Keratinocyte (primary cell): ENCODE data around the gene CYSTM1. TPM values are rescaled to one million over a fixed set of nuclear protein-coding genes. Genes with fewer than 3 reads are reported as not detected.

Experiments used
- DNase-seq: peaks from one replicate; pipeline ENCODE4 v3.0.0-alpha.2; 2011; ENCODE audit warnings: low read depth, missing footprints, low spot score
- FAIRE-seq: peaks from 2 replicates; lab custom pipeline; 2011; peaks lifted over from hg19 to GRCh38; lab: Jason Lieb, UNC
- H2AFZ ChIP-seq: 2 replicates; pipeline ENCODE4 v1.6.0; 2012; ENCODE audit warnings: low read length, control low read depth, inconsistent platforms; ENCODE audit not compliant: control insufficient read depth
- H3K27ac ChIP-seq: 2 replicates; pipeline ENCODE4 v1.5.1; 2011; ENCODE audit warnings: low read length; ENCODE audit not compliant: control insufficient read depth, insufficient read depth
- H3K27me3 ChIP-seq: 3 replicates; pipeline ENCODE4 v1.6.0; 2011; ENCODE audit warnings: low read length; ENCODE audit not compliant: control insufficient read depth, insufficient read depth; ENCODE audit errors: extremely low read depth
- H3K36me3 ChIP-seq, 2 experiments: 2 replicates in 1 of 2; 3 replicates in 1 of 2; pipeline ENCODE4 v1.5.1; 2011; ENCODE audit warnings: low read length in 2 of 2, mild to moderate bottlenecking in 1 of 2; ENCODE audit not compliant: control insufficient read depth in 2 of 2, insufficient read depth in 2 of 2; ENCODE audit errors: extremely low read depth in 1 of 2
- H3K4me1 ChIP-seq: 3 replicates; pipeline ENCODE4 v1.5.1; 2011; ENCODE audit warnings: low read length; ENCODE audit not compliant: control insufficient read depth, insufficient read depth; ENCODE audit errors: extremely low read depth
- H3K4me2 ChIP-seq: 3 replicates; pipeline ENCODE4 v1.6.0; 2011; ENCODE audit warnings: low read depth, low read length; ENCODE audit not compliant: control insufficient read depth, insufficient read depth; ENCODE audit errors: extremely low read depth
- H3K4me3 ChIP-seq, 3 experiments: fragments of 200-600 bp in 1 of 3; sonication (generic) in 1 of 3; 2 replicates in 2 of 3; 3 replicates in 1 of 3; pipeline ENCODE4 v1.5.1; 2011 to 2016; ENCODE audit warnings: low read length in 3 of 3, mild to moderate bottlenecking in 3 of 3, control low read depth in 2 of 3, inconsistent platforms in 1 of 3, low read depth in 1 of 3, mixed read lengths in 1 of 3, mixed run types in 1 of 3, moderate library complexity in 1 of 3; ENCODE audit not compliant: control insufficient read depth in 2 of 3, insufficient read depth in 2 of 3; ENCODE audit errors: extremely low read depth in 1 of 3
- H3K79me2 ChIP-seq: 2 replicates; pipeline ENCODE4 v1.6.0; 2012; ENCODE audit warnings: low read length; ENCODE audit not compliant: control insufficient read depth, insufficient read depth
- H3K9ac ChIP-seq: 3 replicates; pipeline ENCODE4 v1.6.0; 2011; ENCODE audit warnings: low read length; ENCODE audit not compliant: control insufficient read depth, insufficient read depth; ENCODE audit errors: extremely low read depth
- H3K9me1 ChIP-seq: 3 replicates; pipeline ENCODE4 v1.6.0; 2011; ENCODE audit warnings: low read length; ENCODE audit not compliant: control insufficient read depth, insufficient read depth; ENCODE audit errors: extremely low read depth
- H3K9me3 ChIP-seq: 2 replicates; pipeline ENCODE4 v1.5.1; 2012; ENCODE audit warnings: low read depth, low read length; ENCODE audit not compliant: control insufficient read depth
- H4K20me1 ChIP-seq: 3 replicates; pipeline ENCODE4 v1.6.0; 2011; ENCODE audit warnings: low read length; ENCODE audit not compliant: control insufficient read depth, insufficient read depth; ENCODE audit errors: extremely low read depth
- CTCF ChIP-seq, 3 experiments: IDR thresholded peaks in 1 of 3; conservative IDR thresholded peaks in 1 of 3; optimal IDR thresholded peaks in 1 of 3; 2 replicates in 2 of 3; 3 replicates in 1 of 3; pipeline versions ENCODE3 to v1.5.1; 2011; ENCODE audit warnings: low read length in 3 of 3, mild to moderate bottlenecking in 3 of 3, moderate library complexity in 2 of 3, control low read depth in 1 of 3, inconsistent platforms in 1 of 3; ENCODE audit not compliant: insufficient read depth in 2 of 3; ENCODE audit errors: extremely low read depth in 1 of 3
- EZH2 ChIP-seq: IDR thresholded peaks from one replicate; pipeline ENCODE4 v1.6.1; 2012; ENCODE audit warnings: inconsistent platforms, mild to moderate bottlenecking, low read length, moderate library complexity
- dilution Hi-C: fragments of 300-500 bp; cut with MboI; formaldehyde crosslinking; loops from one replicate; pipeline ENCODE4 v1.7.0; 2020; ENCODE audit warnings: low sequenced_read_pairs; ENCODE audit not compliant: extremely low pct_ligation_motif_present
- polyA plus RNA-seq, 5 experiments: library from polyadenylated mRNA; depleted of rRNA in 3 of 5; stranded (reverse) in 3 of 5; stranded (forward) in 1 of 5; unstranded in 1 of 5; fragments of >200 nt; gene quantifications; 1 replicate in 1 of 5; 2 replicates in 3 of 5; 3 replicates in 1 of 5; pipeline versions ENCODE4 v1.2.1 to v1.2.3, GENCODE V29; 2011 to 2012; ENCODE audit warnings: missing spikeins in 2 of 5, low read depth in 1 of 5, low replicate concordance in 1 of 5

Gene CYSTM1
- polyA plus RNA-seq, 1 donor (not counting 4 experiments of a cell fraction or from before 2014, with no cell fraction given), result 34.3 TPM

- Histone ChIP-seq H3K27me3 (no peaks in the 10 kb centered on the region), H3K79me2 (no peaks in the 10 kb centered on the region), H3K4me3 (no peak overlapping the region), H3K9ac (no peak overlapping the region), H3K9me3 (no peaks in the 10 kb centered on the region), H3K4me1 (peaks cover 2% of the 10 kb centered on the region), H3K27ac (no peak overlapping the region), H3K4me2 (no peak overlapping the region), H2AFZ (no peak overlapping the region), H4K20me1 (no peaks in the 10 kb centered on the region), H3K9me1 (no peaks in the 10 kb centered on the region), H3K36me3 (no peaks in the 10 kb centered on the region)
- dilution Hi-C loops, result loop anchor here (25.0 kb wide), 1 partner anchor 100 kb away; no protein-coding TSS in a partner anchor
- no peak for DNase-seq
- no peak for TF ChIP-seq CTCF (optimal IDR thresholded peaks at IDR 0.05 in 1 of 3, IDR thresholded peaks at IDR 0.05 in 1 of 3, conservative IDR thresholded peaks at IDR 0.05 in 1 of 3; ENCODE audit: extremely low read depth in 1 of 3, insufficient read depth in 2 of 3, low read length in 3 of 3)
- no peak for TF ChIP-seq EZH2
- FAIRE-seq, result no peak
Observed at GRCh38 chr5:140162275-140162674, 12.7 kb upstream of the CYSTM1 start.

- Histone ChIP-seq H3K9me3 (no peaks in the 10 kb centered on the region), H3K27me3 (no peaks in the 10 kb centered on the region), H3K36me3 (no peaks in the 10 kb centered on the region), H3K4me3 (no peak overlapping the region), H3K27ac (no peak overlapping the region), H3K4me2 (no peak overlapping the region), H2AFZ (no peak overlapping the region), H4K20me1 (no peaks in the 10 kb centered on the region), H3K79me2 (no peaks in the 10 kb centered on the region), H3K9me1 (no peaks in the 10 kb centered on the region), H3K9ac (no peak overlapping the region), H3K4me1 (no peaks in the 10 kb centered on the region)
- dilution Hi-C loops, result loop anchor here (25.0 kb wide), 1 partner anchor 100 kb away; no protein-coding TSS in a partner anchor
- FAIRE-seq (no peak), DNase-seq (no peak)
- TF ChIP-seq CTCF (optimal IDR thresholded peaks at IDR 0.05 in 1 of 3, IDR thresholded peaks at IDR 0.05 in 1 of 3, conservative IDR thresholded peaks at IDR 0.05 in 1 of 3; ENCODE audit: extremely low read depth in 1 of 3, insufficient read depth in 2 of 3, low read length in 3 of 3) (no peak), EZH2 (no peak)
Observed at GRCh38 chr5:140162781-140163180, 12.2 kb upstream of the CYSTM1 start.
